Naive thymus-derived CD4-positive, alpha-beta T cell (primary cell): Measurements from ENCODE around the gene OSBPL10. TPM values are rescaled to one million over a fixed set of nuclear protein-coding genes. Genes with fewer than 3 reads are reported as not detected.

Experiments used
- ATAC-seq: fragments of 150-1000 bp; cut with Tn5 transposase; 2 replicates; pipeline ENCODE4 v1.10.0; 2021; ENCODE audit warnings: mild to moderate bottlenecking, moderate library complexity
- CTCF ChIA-PET: fragments of 350-600 bp; sonication (Branson Sonifier 250); formaldehyde crosslinking; loops from one replicate; lab custom pipeline; 2021; ENCODE audit warnings: antibody characterized with exemption; lab: Charles Lee
- POLR2A ChIA-PET: fragments of 350-600 bp; sonication (Branson Sonifier 250); formaldehyde crosslinking; loops from one replicate; lab custom pipeline; 2021; ENCODE audit warnings: antibody characterized with exemption, inconsistent platforms; lab: Charles Lee
- DNase-seq, 9 donors: peaks; one replicate each; pipeline versions ENCODE4 v3.0.0 to v3.0.0-alpha.2; 2020 to 2022; ENCODE audit warnings: mixed read lengths in 1 of 9
- H3K27ac ChIP-seq: one replicate; pipeline ENCODE4 v1.7.0; 2013; ENCODE audit warnings: mild to moderate bottlenecking, low read depth, low read length, moderate library complexity
- H3K27me3 ChIP-seq, 2 donors: one replicate each; pipeline ENCODE4 v1.7.0; 2013; ENCODE audit warnings: low read length in 2 of 2, mild to moderate bottlenecking in 2 of 2, moderate library complexity in 2 of 2; ENCODE audit not compliant: control insufficient read depth in 2 of 2, insufficient read depth in 2 of 2
- H3K36me3 ChIP-seq, 3 experiments: 1 replicate in 2 of 3; 2 replicates in 1 of 3; pipeline ENCODE4 v1.7.0; 2013; ENCODE audit warnings: low read length in 3 of 3, mild to moderate bottlenecking in 3 of 3, moderate library complexity in 1 of 3; ENCODE audit not compliant: insufficient read depth in 3 of 3, control insufficient read depth in 2 of 3
- H3K4me1 ChIP-seq, 2 donors: one replicate each; pipeline ENCODE4 v1.7.0; 2013; ENCODE audit warnings: low read length in 2 of 2, mild to moderate bottlenecking in 2 of 2, moderate library complexity in 1 of 2; ENCODE audit not compliant: control insufficient read depth in 2 of 2, insufficient read depth in 2 of 2
- H3K4me3 ChIP-seq: 2 replicates; pipeline ENCODE4 v1.7.0; 2013; ENCODE audit warnings: mild to moderate bottlenecking, low read length
- H3K9me3 ChIP-seq, 3 experiments: 1 replicate in 2 of 3; 2 replicates in 1 of 3; pipeline ENCODE4 v1.7.0; 2013; ENCODE audit warnings: low read length in 3 of 3; ENCODE audit not compliant: control insufficient read depth in 2 of 3
- H3K27ac Mint-ChIP-seq, 9 donors: one replicate each; pipeline ENCODE4 v1.8.0; 2020 to 2022; ENCODE audit warnings: mixed read lengths in 9 of 9, mild to moderate bottlenecking in 8 of 9, moderate library complexity in 5 of 9, inconsistent platforms in 2 of 9
- H3K27me3 Mint-ChIP-seq, 5 donors: one replicate each; pipeline ENCODE4 v1.8.0; 2021 to 2022; ENCODE audit warnings: mixed read lengths in 5 of 5, mild to moderate bottlenecking in 1 of 5
- H3K36me3 Mint-ChIP-seq, 5 donors: one replicate each; pipeline ENCODE4 v1.8.0; 2020 to 2022; ENCODE audit warnings: mixed read lengths in 5 of 5, mild to moderate bottlenecking in 3 of 5, inconsistent platforms in 1 of 5
- H3K4me1 Mint-ChIP-seq, 7 donors: one replicate each; pipeline ENCODE4 v1.8.0; 2020 to 2022; ENCODE audit warnings: mixed read lengths in 7 of 7, mild to moderate bottlenecking in 3 of 7, inconsistent platforms in 1 of 7
- H3K4me3 Mint-ChIP-seq, 10 donors: one replicate each; pipeline ENCODE4 v1.8.0; 2020 to 2022; ENCODE audit warnings: mild to moderate bottlenecking in 10 of 10, mixed read lengths in 10 of 10, moderate library complexity in 6 of 10, inconsistent platforms in 2 of 10
- H3K9me3 Mint-ChIP-seq, 11 donors: one replicate each; pipeline ENCODE4 v1.8.0; 2020 to 2022; ENCODE audit warnings: mixed read lengths in 11 of 11, mild to moderate bottlenecking in 4 of 11, inconsistent platforms in 1 of 11, moderate library complexity in 1 of 11
- intact Hi-C, 2 donors: fragments of 100-400 bp; cut with micrococcal nuclease; formaldehyde crosslinking; loops; one replicate each; pipeline ENCODE4 v1.15.1; 2023
- polyA plus RNA-seq, 2 donors: library from polyadenylated mRNA; unstranded; fragments of 300-500 nt; fragmentation: Illumina TruSeq; gene quantifications; one replicate each; pipeline ENCODE4 v1.2.3, GENCODE V29; 2021
- total RNA-seq, 6 experiments: library from RNA in 5 of 6; stranded (reverse) in 5 of 6; gene quantifications; 1 replicate in 5 of 6; 2 replicates in 1 of 6; pipeline ENCODE4 v1.2.3 and lab custom pipeline; 2021 to 2026

OSBPL10 gene
- total and polyA plus RNA-seq, 7 experiments from 2014 or later, result 0.15 to 6.8 (median 0.59) TPM

GRCh38 chr3:31924610-31925270 is 56.3 kb downstream of the OSBPL10 start:
- DNase-seq (no peak), ATAC-seq (no peak)
- no peak overlapping the region for H3K27ac ChIP-seq
- no peaks in the 10 kb centered on the region for H3K4me1 ChIP-seq
- H3K9me3 Mint-ChIP-seq, result peaks cover 3 to 19% (median 9%) of the 10 kb centered on the region in 11 donors
- CTCF ChIA-PET, result no interaction called here
- no peak overlapping the region for H3K4me3 Mint-ChIP-seq
- peaks cover 0 to 28% (median 0%) of the 10 kb centered on the region in 7 donors for H3K4me1 Mint-ChIP-seq
- no peak overlapping the region for H3K4me3 ChIP-seq
- H3K27me3 ChIP-seq, result no peaks in the 10 kb centered on the region
- H3K36me3 ChIP-seq, result no peaks in the 10 kb centered on the region
- no peak overlapping the region for H3K27ac Mint-ChIP-seq
- peaks cover 0 to 11% (median 0%) of the 10 kb centered on the region in 3 experiments for H3K9me3 ChIP-seq
- peaks cover 0 to 15% (median 6%) of the 10 kb centered on the region in 5 donors for H3K36me3 Mint-ChIP-seq
- POLR2A ChIA-PET, result no interaction called here
- H3K27me3 Mint-ChIP-seq, result no peaks in the 10 kb centered on the region
- intact Hi-C loops, result no loop called here

GRCh38 chr3:31922962-31923361 is 58.1 kb downstream of the OSBPL10 start:
- ATAC-seq, result no peak
- Histone ChIP-seq H3K4me3 (no peak overlapping the region), H3K27me3 (no peaks in the 10 kb centered on the region), H3K4me1 (peaks cover 0 to 5% of the 10 kb centered on the region in 2 donors), H3K9me3 (peaks cover 0 to 15% (median 0%) of the 10 kb centered on the region in 3 experiments), H3K36me3 (no peaks in the 10 kb centered on the region), H3K27ac (no peak overlapping the region)
- Mint-ChIP-seq H3K27ac (no peak overlapping the region), H3K9me3 (peaks cover 3 to 30% (median 13%) of the 10 kb centered on the region in 11 donors), H3K4me1 (peaks cover 5 to 41% (median 11%) of the 10 kb centered on the region in 7 donors), H3K4me3 (no peak overlapping the region), H3K36me3 (peaks cover 0 to 26% (median 9%) of the 10 kb centered on the region in 5 donors), H3K27me3 (no peaks in the 10 kb centered on the region)
- DNase-seq, result no peak
- ChIA-PET CTCF (no interaction called here), POLR2A (no interaction called here)
- intact Hi-C loops, result no loop called here

GRCh38 chr3:31921837-31922236 is 59.2 kb downstream of the OSBPL10 start:
- peaks cover 0 to 10% of the 10 kb centered on the region in 2 donors for H3K4me1 ChIP-seq
- CTCF ChIA-PET, result no interaction called here
- POLR2A ChIA-PET, result no interaction called here
- H3K4me3 Mint-ChIP-seq, result no peak overlapping the region
- DNase-seq, result no peak
- H3K9me3 ChIP-seq, result peaks cover 0 to 15% (median 0%) of the 10 kb centered on the region in 3 experiments
- H3K27me3 Mint-ChIP-seq, result no peaks in the 10 kb centered on the region
- intact Hi-C loops, result no loop called here
- H3K9me3 Mint-ChIP-seq, result peaks cover 3 to 30% (median 13%) of the 10 kb centered on the region in 11 donors
- H3K36me3 Mint-ChIP-seq, result peaks cover 0 to 26% (median 9%) of the 10 kb centered on the region in 5 donors
- H3K27ac ChIP-seq, result no peak overlapping the region
- peaks cover 5 to 43% (median 22%) of the 10 kb centered on the region in 7 donors for H3K4me1 Mint-ChIP-seq
- no peaks in the 10 kb centered on the region for H3K27me3 ChIP-seq
- H3K36me3 ChIP-seq, result no peaks in the 10 kb centered on the region
- H3K27ac Mint-ChIP-seq, result no peak overlapping the region
- H3K4me3 ChIP-seq, result no peak overlapping the region
- ATAC-seq, result no peak

- no peak overlapping the region for H3K4me3 ChIP-seq
- no peak overlapping the region for H3K27ac Mint-ChIP-seq
- peaks cover 3 to 30% (median 13%) of the 10 kb centered on the region in 11 donors for H3K9me3 Mint-ChIP-seq
- no peak overlapping the region for H3K27ac ChIP-seq
- H3K27me3 Mint-ChIP-seq, result no peaks in the 10 kb centered on the region
- H3K9me3 ChIP-seq, result peaks cover 0 to 15% (median 0%) of the 10 kb centered on the region in 3 experiments
- H3K4me1 ChIP-seq, result peaks cover 0 to 10% of the 10 kb centered on the region in 2 donors
- no peak for ATAC-seq
- H3K36me3 ChIP-seq, result no peaks in the 10 kb centered on the region
- H3K27me3 ChIP-seq, result no peaks in the 10 kb centered on the region
- no peak for DNase-seq
- ChIA-PET CTCF (no interaction called here), POLR2A (no interaction called here)
- H3K36me3 Mint-ChIP-seq, result peaks cover 0 to 26% (median 9%) of the 10 kb centered on the region in 5 donors
- intact Hi-C loops, result no loop called here
- peaks cover 5 to 49% (median 22%) of the 10 kb centered on the region in 7 donors for H3K4me1 Mint-ChIP-seq
- no peak overlapping the region for H3K4me3 Mint-ChIP-seq
Observed at GRCh38 chr3:31920310-31920709, 60.8 kb downstream of the OSBPL10 start.

GRCh38 chr3:31919528-31919927 is 61.5 kb downstream of the OSBPL10 start:
- no peak overlapping the region for H3K4me3 ChIP-seq

GRCh38 chr3:31918179-31919150 is 62.6 kb downstream of the OSBPL10 start:
- Histone ChIP-seq H3K36me3 (no peaks in the 10 kb centered on the region), H3K27ac (no peak overlapping the region), H3K27me3 (no peaks in the 10 kb centered on the region), H3K4me3 (no peak overlapping the region), H3K4me1 (peaks cover 0 to 10% of the 10 kb centered on the region in 2 donors), H3K9me3 (peaks cover 0 to 15% (median 0%) of the 10 kb centered on the region in 3 experiments)
- ChIA-PET POLR2A (interaction anchor here (0.6 kb wide), 1 partner anchor 851 kb away, joined by 3 read pairs; no protein-coding TSS in a partner anchor), CTCF (no interaction called here)
- Mint-ChIP-seq H3K9me3 (peaks cover 3 to 30% (median 13%) of the 10 kb centered on the region in 11 donors), H3K27ac (peak overlapping the region in 8 of 9 donors; percentile 53 to 96 (median 78)), H3K4me3 (peak overlapping the region in 9 of 10 donors; percentile 14 to 85 (median 77)), H3K36me3 (peaks cover 0 to 27% (median 9%) of the 10 kb centered on the region in 5 donors), H3K4me1 (peaks cover 3 to 46% (median 22%) of the 10 kb centered on the region in 7 donors), H3K27me3 (no peaks in the 10 kb centered on the region)
- intact Hi-C loops, result loop anchor here in 1 of 2 donors (2.0 to 10.0 kb wide), 7 partner anchors 44 to 656 kb away; partner anchors contain the start of genes DYNC1LI1, OSBPL10 and ZNF860
- ATAC-seq (no peak), DNase-seq (peak in 4 of 9 donors; percentile 3 to 34 (median 29))

More at GRCh38 chr3:31919528-31919927, 61.5 kb downstream of the OSBPL10 start:
- DNase-seq (no peak), ATAC-seq (no peak)
- peaks cover 0 to 10% of the 10 kb centered on the region in 2 donors for H3K4me1 ChIP-seq
- H3K27ac ChIP-seq, result no peak overlapping the region
- intact Hi-C loops, result loop anchor here in 1 of 2 donors (2.0 to 10.0 kb wide), 7 partner anchors 43 to 655 kb away; partner anchors contain the start of genes DYNC1LI1, OSBPL10 and ZNF860
- H3K27me3 Mint-ChIP-seq, result no peaks in the 10 kb centered on the region
- H3K9me3 Mint-ChIP-seq, result peaks cover 3 to 30% (median 13%) of the 10 kb centered on the region in 11 donors
- peaks cover 0 to 15% (median 0%) of the 10 kb centered on the region in 3 experiments for H3K9me3 ChIP-seq
- H3K36me3 Mint-ChIP-seq, result peaks cover 0 to 27% (median 9%) of the 10 kb centered on the region in 5 donors
- no peaks in the 10 kb centered on the region for H3K36me3 ChIP-seq
- POLR2A ChIA-PET, result no interaction called here
- peak overlapping the region in 1 of 10 donors; percentile 5 for H3K4me3 Mint-ChIP-seq
- no peaks in the 10 kb centered on the region for H3K27me3 ChIP-seq
- CTCF ChIA-PET, result no interaction called here
- no peak overlapping the region for H3K27ac Mint-ChIP-seq
- H3K4me1 Mint-ChIP-seq, result peaks cover 3 to 46% (median 22%) of the 10 kb centered on the region in 7 donors
